Small intestine (tissue), 7 donors: ENCODE results near the gene RPL36. TPM values are rescaled to one million over a fixed set of nuclear protein-coding genes. Genes with fewer than 3 reads are reported as not detected.

Source experiments
- DNase-seq, 2 donors: peaks; one replicate each; pipeline versions ENCODE4 v3.0.0 to v3.0.0-alpha.2; 2013
- FAIRE-seq: peaks from 2 replicates; lab custom pipeline; 2012; peaks lifted over from hg19 to GRCh38; lab: Jason Lieb, UNC
- H3K27ac ChIP-seq, 3 donors: one replicate each; pipeline ENCODE4 v1.5.1; 2013; ENCODE audit warnings: low read length in 2 of 3, mild to moderate bottlenecking in 2 of 3, control low read depth in 1 of 3, inconsistent platforms in 1 of 3, low read depth in 1 of 3, moderate library complexity in 1 of 3
- H3K27me3 ChIP-seq, 3 donors: one replicate each; pipeline ENCODE4 v1.6.1; 2013; ENCODE audit warnings: low read length in 3 of 3, inconsistent platforms in 1 of 3; ENCODE audit not compliant: control insufficient read depth in 3 of 3, insufficient read depth in 3 of 3
- H3K36me3 ChIP-seq, 3 donors: one replicate each; pipeline ENCODE4 v1.6.1; 2013; ENCODE audit warnings: low read length in 3 of 3, inconsistent platforms in 1 of 3, low read depth in 1 of 3, mild to moderate bottlenecking in 1 of 3, moderate library complexity in 1 of 3; ENCODE audit not compliant: control insufficient read depth in 3 of 3, insufficient read depth in 2 of 3
- H3K4me1 ChIP-seq, 3 donors: one replicate each; pipeline ENCODE4 v1.6.1; 2013; ENCODE audit warnings: low read length in 2 of 3, inconsistent platforms in 1 of 3, low read depth in 1 of 3, mild to moderate bottlenecking in 1 of 3, moderate library complexity in 1 of 3; ENCODE audit not compliant: control insufficient read depth in 3 of 3, insufficient read depth in 2 of 3
- H3K4me3 ChIP-seq, 3 donors: one replicate each; pipeline ENCODE4 v1.5.1; 2013; ENCODE audit warnings: low read length in 3 of 3, control low read depth in 1 of 3, inconsistent platforms in 1 of 3, low read depth in 1 of 3, mild to moderate bottlenecking in 1 of 3, moderate library complexity in 1 of 3
- H3K9me3 ChIP-seq, 2 donors: one replicate each; pipeline ENCODE4 v1.6.1; 2013; ENCODE audit warnings: low read depth in 1 of 2, low read length in 1 of 2; ENCODE audit not compliant: control insufficient read depth in 2 of 2, insufficient read depth in 1 of 2
- WGBS, 3 donors: extraction: QIAGEN DNeasy Blood & Tissue Kit; methylation state at CpG; one replicate each; pipeline ENCODE4 v1.1.7; 2013; 5-methylcytosine and 5-hydroxymethylcytosine counted together
- polyA plus RNA-seq, 4 donors: library from polyadenylated mRNA; stranded (reverse) in 3 of 4; unstranded in 1 of 4; fragments of 200-250 nt in 3 of 4; fragments of 120-200 nt in 1 of 4; gene quantifications; one replicate each; pipeline versions ENCODE4 v1.2.1 to v1.2.3, GENCODE V29; 2013
- donor health status: healthy with polysubstance abuse.
- donor health status: control.
- donor health status: control.
- donor health status: Bipolar disorder and iron deficiency.
- donor health status: healthy.

Gene RPL36
- polyA plus RNA-seq, 4 donors, result 945 to 1,946 (median 1,407) TPM

DNA sequence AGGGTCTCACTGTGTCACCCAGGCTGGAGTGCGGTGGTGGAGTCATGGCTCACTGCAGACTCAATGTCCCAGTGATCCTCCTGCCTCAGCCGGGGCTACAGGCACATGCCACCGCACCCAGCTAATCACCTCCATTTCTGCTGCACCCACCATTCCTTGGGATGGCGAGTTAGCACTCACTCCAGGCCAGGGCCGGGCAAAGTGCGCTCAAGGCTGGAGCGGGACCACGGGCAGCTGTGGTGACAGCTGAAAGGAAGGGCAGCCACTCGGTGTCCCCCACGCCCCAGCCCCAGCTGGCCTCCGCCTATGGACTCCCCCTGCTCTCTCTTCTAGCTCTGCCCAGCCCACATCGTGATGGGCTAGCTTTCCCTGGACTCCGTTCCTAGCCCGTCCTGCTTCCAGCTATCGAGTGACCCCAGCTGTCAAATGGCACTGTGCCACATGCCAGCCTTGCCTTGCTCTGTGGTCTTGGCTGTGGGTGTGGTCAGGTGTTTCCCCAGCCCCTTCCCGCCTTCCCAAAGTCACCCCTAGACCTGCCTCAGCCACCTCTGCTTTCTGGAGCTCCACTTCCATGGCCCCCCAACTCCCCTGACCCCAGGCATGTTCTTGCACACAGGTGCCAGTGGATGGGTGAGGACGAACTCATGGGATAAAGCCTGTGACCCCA lies 13.9 kb upstream of the RPL36 start:
- FAIRE-seq, result no peak
- no peak overlapping the region for H3K4me3 ChIP-seq
- DNase-seq, result peak in 1 of 2 donors; percentile 35
- no peaks in the 10 kb centered on the region for H3K9me3 ChIP-seq
- H3K27ac ChIP-seq, result no peak overlapping the region
- peaks cover 0 to 2% (median 0%) of the 10 kb centered on the region in 3 donors for H3K27me3 ChIP-seq
- H3K36me3 ChIP-seq, result peaks cover 0 to 24% (median 0%) of the 10 kb centered on the region in 3 donors
- WGBS, 3 donors, result 20 to 64% (median 39%) methylated on average over 17 of the region's 17 CpGs
- peaks cover 1 to 8% (median 6%) of the 10 kb centered on the region in 3 donors for H3K4me1 ChIP-seq

DNA sequence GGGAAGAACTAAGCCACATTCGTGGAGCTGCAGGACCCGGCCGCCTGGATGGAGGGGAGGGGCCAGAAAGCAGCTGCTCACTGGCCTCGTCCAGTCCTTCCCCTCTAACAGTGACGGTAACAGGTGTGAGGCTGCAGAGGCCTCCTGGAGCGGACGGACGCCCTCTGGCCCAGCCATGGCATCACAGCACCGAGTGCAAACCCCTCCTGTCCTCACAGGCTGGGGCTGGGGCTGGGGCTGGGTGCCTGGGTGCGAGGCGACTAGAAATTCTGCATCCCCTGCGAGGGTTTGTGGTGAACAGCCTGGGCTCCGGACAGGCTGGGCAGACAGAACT lies 13.4 kb upstream of the RPL36 start:
- no peak overlapping the region for H3K27ac ChIP-seq
- no peak for DNase-seq
- WGBS, 3 donors, result 35 to 69% (median 39%) methylated on average over 8 to 13 of the region's 13 CpGs

GRCh38 chr19:5677136-5677535 lies 13.0 kb upstream of the RPL36 start:
- Histone ChIP-seq H3K4me1 (peaks cover 1 to 10% (median 6%) of the 10 kb centered on the region in 3 donors), H3K27me3 (peaks cover 0 to 4% (median 0%) of the 10 kb centered on the region in 3 donors), H3K36me3 (peaks cover 0 to 18% (median 0%) of the 10 kb centered on the region in 3 donors), H3K4me3 (no peak overlapping the region), H3K27ac (no peak overlapping the region), H3K9me3 (no peaks in the 10 kb centered on the region)
- WGBS, 3 donors, result 83 to 92% (median 91%) methylated on average over 10 of the region's 10 CpGs
- FAIRE-seq, result no peak
- DNase-seq, result no peak

More for the DNA sequence above, 13.4 kb upstream of the RPL36 start:
- no peak for FAIRE-seq
- Histone ChIP-seq H3K27me3 (peaks cover 0 to 4% (median 0%) of the 10 kb centered on the region in 3 donors), H3K4me1 (peaks cover 1 to 10% (median 6%) of the 10 kb centered on the region in 3 donors), H3K9me3 (no peaks in the 10 kb centered on the region), H3K36me3 (peaks cover 0 to 22% (median 0%) of the 10 kb centered on the region in 3 donors), H3K4me3 (no peak overlapping the region)

- DNase-seq (no peak), FAIRE-seq (no peak)
- Histone ChIP-seq H3K36me3 (peaks cover 0 to 17% (median 0%) of the 10 kb centered on the region in 3 donors), H3K4me3 (no peak overlapping the region), H3K27me3 (peaks cover 0 to 4% (median 0%) of the 10 kb centered on the region in 3 donors), H3K27ac (no peak overlapping the region), H3K9me3 (no peaks in the 10 kb centered on the region), H3K4me1 (peaks cover 1 to 10% (median 6%) of the 10 kb centered on the region in 3 donors)
- 80 to 87% (median 86%) methylated on average over 9 of the region's 9 CpGs for WGBS, 3 donors
Observed at GRCh38 chr19:5677580-5677979, 12.5 kb upstream of the RPL36 start.

DNA sequence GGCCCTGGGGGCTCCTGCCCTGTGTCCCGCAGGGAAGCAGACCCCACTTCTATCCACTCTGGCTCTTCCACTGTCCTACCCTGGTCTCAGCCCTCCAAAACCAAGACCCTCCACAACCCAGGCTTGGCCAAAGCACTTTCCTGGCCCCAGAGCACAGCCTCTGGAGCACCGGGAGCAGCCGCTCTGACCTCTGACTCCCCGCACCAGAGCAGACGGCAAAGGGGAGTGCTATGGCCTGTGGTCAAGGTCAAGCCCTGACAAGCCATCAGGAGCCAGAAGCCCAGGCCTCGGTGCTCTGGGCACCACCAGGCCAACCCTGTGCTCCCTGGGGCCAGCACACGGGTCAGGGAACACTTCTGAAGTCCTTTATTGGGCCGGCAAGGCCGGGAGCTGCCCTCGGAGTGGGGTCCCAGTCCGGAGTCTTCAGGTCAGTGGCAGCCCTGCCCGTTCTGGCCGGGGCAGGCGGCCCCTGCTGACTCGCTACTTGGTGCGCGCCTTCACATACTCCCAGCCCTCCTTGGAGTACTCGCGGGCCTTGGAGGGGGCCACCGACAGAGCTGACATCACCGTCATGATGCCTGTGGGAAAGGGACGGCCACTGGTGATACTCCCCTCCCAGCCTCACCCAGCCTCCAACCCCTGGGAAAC lies 11.9 kb upstream of the RPL36 start:
- Histone ChIP-seq H3K4me3 (no peak overlapping the region), H3K36me3 (peaks cover 0 to 17% (median 0%) of the 10 kb centered on the region in 3 donors), H3K9me3 (no peaks in the 10 kb centered on the region), H3K4me1 (peaks cover 1 to 10% (median 6%) of the 10 kb centered on the region in 3 donors), H3K27ac (no peak overlapping the region), H3K27me3 (peaks cover 0 to 4% (median 0%) of the 10 kb centered on the region in 3 donors)
- no peak for DNase-seq
- 88 to 91% (median 91%) methylated on average over 19 to 22 of the region's 22 CpGs for WGBS, 3 donors
- no peak for FAIRE-seq

DNA sequence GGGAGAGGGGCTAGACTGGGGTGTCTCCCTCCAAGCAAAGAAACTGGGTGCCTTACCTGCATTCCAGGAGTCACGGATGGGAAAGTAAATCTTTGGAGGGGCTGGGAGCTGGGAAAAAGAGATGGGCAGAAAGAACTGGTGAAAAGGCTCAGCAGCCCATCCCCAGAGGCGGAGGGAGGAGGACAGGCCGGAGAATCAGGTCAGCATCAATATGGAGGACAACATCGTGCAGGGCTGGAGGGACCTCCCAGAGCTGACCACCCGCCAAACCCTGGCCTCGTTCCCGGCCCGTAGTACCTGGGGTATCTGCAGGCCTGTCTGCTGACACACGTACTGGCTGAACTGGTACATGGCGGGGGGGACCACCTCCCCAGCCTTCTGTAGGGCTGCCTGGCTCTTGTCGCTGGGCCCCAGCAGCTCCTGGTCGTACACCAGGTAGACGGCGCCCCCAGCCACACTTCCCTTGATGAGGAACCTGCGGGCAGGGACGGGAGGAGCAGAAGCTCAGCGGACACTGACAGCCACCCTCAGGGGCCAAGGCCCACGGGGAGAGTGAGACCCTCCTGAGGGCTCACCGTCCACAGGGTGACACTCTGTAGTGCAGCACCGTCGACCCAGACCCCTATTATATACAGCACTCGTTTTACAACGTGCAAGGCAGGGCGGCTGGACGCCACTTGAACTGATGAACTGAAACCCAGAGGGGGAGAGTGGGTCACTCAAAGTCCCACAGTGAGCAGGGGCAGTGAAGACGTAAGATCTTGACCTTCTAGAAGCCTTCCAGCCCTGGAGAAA lies 10.6 kb upstream of the RPL36 start:
- DNase-seq (no peak), FAIRE-seq (no peak)
- no peaks in the 10 kb centered on the region for H3K9me3 ChIP-seq
- H3K27ac ChIP-seq, result peak overlapping the region in 2 of 3 donors; percentile 80 to 83
- peaks cover 0 to 4% (median 0%) of the 10 kb centered on the region in 3 donors for H3K27me3 ChIP-seq
- WGBS, 3 donors, result 17 to 29% (median 24%) methylated on average over 26 of the region's 26 CpGs
- H3K4me1 ChIP-seq, result peaks cover 1 to 10% (median 6%) of the 10 kb centered on the region in 3 donors
- peaks cover 0 to 17% (median 0%) of the 10 kb centered on the region in 3 donors for H3K36me3 ChIP-seq
- peak overlapping the region; percentile 55 to 98 (median 64) for H3K4me3 ChIP-seq

- Histone ChIP-seq H3K9me3 (no peaks in the 10 kb centered on the region), H3K4me3 (peak overlapping the region; percentile 55 to 98 (median 64)), H3K4me1 (peaks cover 1 to 10% (median 6%) of the 10 kb centered on the region in 3 donors), H3K27me3 (peaks cover 0 to 4% (median 0%) of the 10 kb centered on the region in 3 donors), H3K36me3 (peaks cover 0 to 17% (median 0%) of the 10 kb centered on the region in 3 donors), H3K27ac (peak overlapping the region; percentile 51 to 83 (median 80))
- FAIRE-seq (no peak), DNase-seq (no peak)
- WGBS, 3 donors, result 0% methylated on average over 23 of the region's 23 CpGs
Observed at GRCh38 chr19:5680084-5680436, 10.0 kb upstream of the RPL36 start.
